ENCODE measurements around the gene FAM13C. TPM values are rescaled to one million over a fixed set of nuclear protein-coding genes. Genes with fewer than 3 reads are reported as not detected.

The FAM13C gene
- total RNA-seq, 1 experiment from 2014 or later, result 0.18 TPM

DNA sequence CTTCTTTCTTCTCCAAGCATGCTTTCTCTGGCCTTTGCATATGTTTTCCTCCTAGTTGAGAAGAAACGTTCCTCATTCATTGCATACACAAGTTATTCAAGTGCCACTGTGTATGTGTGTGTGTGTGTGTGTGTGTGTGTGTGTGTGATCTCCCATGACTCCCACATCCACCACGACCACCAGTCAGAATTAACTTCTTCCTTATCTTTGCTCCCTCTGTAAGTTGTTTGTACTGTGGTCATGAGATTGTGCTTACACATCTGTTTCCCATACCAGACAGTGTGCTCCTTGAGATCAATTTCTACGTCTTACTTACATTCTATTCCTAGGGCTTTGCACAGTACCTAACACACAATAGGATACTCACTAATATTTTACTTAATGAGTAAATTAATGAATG is 22.4 kb upstream of the FAM13C start:
- intact Hi-C loops (cut with micrococcal nuclease; ENCODE audit: unreplicated experiment), result no loop called here
- Histone ChIP-seq H3K27me3 (replicated peaks; ENCODE audit: control insufficient read depth, insufficient read depth, low read length) (0 out of 2 replicates have a peak, but pooled peaks cover 3% of the 10 kb centered on the region), H3K9me3 (no peaks in the 10 kb centered on the region), H3K36me3 (ENCODE audit: control insufficient read depth, insufficient read depth, low read length) (no peaks in the 10 kb centered on the region), H3K4me1 (no peaks in the 10 kb centered on the region), H3K4me3 (ENCODE audit: low read depth, low read length) (no peak overlapping the region)
- ChIA-PET CTCF (no interaction called here), POLR2A (no interaction called here)
- no peaks in the 10 kb centered on the region for H3K36me3 Mint-ChIP-seq (ENCODE audit: insufficient read depth, unreplicated experiment)
- H3K4me1 Mint-ChIP-seq (ENCODE audit: low read depth, unreplicated experiment), result no peaks in the 10 kb centered on the region
- no peak for TF ChIP-seq CTCF (IDR thresholded peaks at IDR 0.05; ENCODE audit: insufficient read depth in 1 of 2, low read depth in 1 of 2, low read length in 1 of 2, severe bottlenecking in 1 of 2, unreplicated experiment in 1 of 2)
- no peak overlapping the region for H3K4me3 Mint-ChIP-seq (ENCODE audit: unreplicated experiment)
- no peak overlapping the region for H3K27ac Mint-ChIP-seq (ENCODE audit: unreplicated experiment)
- BruUV-seq (replicated peaks), result no TSS peak
- peaks cover 3% of the 10 kb centered on the region for H3K27me3 Mint-ChIP-seq (ENCODE audit: insufficient read depth, unreplicated experiment)
- H3K9me3 Mint-ChIP-seq (ENCODE audit: unreplicated experiment), result no peaks in the 10 kb centered on the region
- no peak for DNase-seq

DNA sequence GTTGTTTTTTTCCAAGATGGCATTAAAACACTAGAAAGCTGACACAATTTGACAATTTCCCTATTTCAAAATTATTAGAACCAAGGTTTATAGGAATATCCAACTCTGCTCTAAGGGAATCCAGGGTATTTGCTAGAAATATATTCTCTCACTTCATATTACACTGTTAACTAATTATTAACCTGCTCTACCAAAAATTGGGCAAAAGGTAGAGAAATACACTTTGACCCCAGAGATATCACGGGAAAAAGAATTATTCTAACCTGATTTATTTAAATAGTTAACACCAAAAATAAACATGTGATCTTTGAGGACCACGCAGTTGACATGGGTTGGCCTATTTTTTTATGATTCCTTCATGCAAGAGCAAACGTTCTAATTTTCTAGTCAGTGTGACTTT is 21.6 kb upstream of the FAM13C start:
- Histone ChIP-seq H3K9me3 (no peaks in the 10 kb centered on the region), H3K27me3 (replicated peaks; ENCODE audit: control insufficient read depth, insufficient read depth, low read length) (0 out of 2 replicates have a peak, but pooled peaks cover 3% of the 10 kb centered on the region), H3K4me1 (no peaks in the 10 kb centered on the region), H3K4me3 (ENCODE audit: low read depth, low read length) (no peak overlapping the region), H3K36me3 (ENCODE audit: control insufficient read depth, insufficient read depth, low read length) (no peaks in the 10 kb centered on the region)
- ChIA-PET POLR2A (no interaction called here), CTCF (no interaction called here)
- H3K36me3 Mint-ChIP-seq (ENCODE audit: insufficient read depth, unreplicated experiment), result no peaks in the 10 kb centered on the region
- no peak overlapping the region for H3K27ac Mint-ChIP-seq (ENCODE audit: unreplicated experiment)
- no peaks in the 10 kb centered on the region for H3K9me3 Mint-ChIP-seq (ENCODE audit: unreplicated experiment)
- no TSS peak for BruUV-seq (replicated peaks)
- H3K4me1 Mint-ChIP-seq (ENCODE audit: low read depth, unreplicated experiment), result no peaks in the 10 kb centered on the region
- intact Hi-C loops (cut with micrococcal nuclease; ENCODE audit: unreplicated experiment), result no loop called here
- no peak for TF ChIP-seq CTCF (IDR thresholded peaks at IDR 0.05; ENCODE audit: insufficient read depth in 1 of 2, low read depth in 1 of 2, low read length in 1 of 2, severe bottlenecking in 1 of 2, unreplicated experiment in 1 of 2)
- DNase-seq, result no peak
- no peak overlapping the region for H3K4me3 Mint-ChIP-seq (ENCODE audit: unreplicated experiment)
- H3K27me3 Mint-ChIP-seq (ENCODE audit: insufficient read depth, unreplicated experiment), result peaks cover 6% of the 10 kb centered on the region

DNA sequence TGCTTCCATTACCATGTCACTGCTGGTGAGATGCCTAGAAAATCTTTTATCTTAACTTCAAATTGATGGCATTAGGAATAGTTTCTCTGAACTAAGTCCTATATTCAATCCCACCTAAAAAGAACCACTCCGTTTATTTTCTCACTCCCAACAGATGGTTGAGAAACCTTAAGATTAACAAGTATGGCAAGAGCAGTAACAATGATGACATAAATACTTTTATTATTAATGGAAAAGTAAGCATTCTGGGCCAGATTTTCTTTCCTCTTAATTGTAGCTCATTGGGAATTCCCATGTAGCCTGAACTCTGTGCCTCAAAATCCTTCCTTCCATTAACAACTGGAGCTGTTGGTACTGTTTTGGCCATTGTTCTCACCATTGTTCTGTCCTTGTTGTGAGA is 21.1 kb upstream of the FAM13C start:
- Histone ChIP-seq H3K27me3 (replicated peaks; ENCODE audit: control insufficient read depth, insufficient read depth, low read length) (0 out of 2 replicates have a peak, but pooled peaks cover 3% of the 10 kb centered on the region), H3K4me1 (no peaks in the 10 kb centered on the region), H3K9me3 (no peaks in the 10 kb centered on the region), H3K36me3 (ENCODE audit: control insufficient read depth, insufficient read depth, low read length) (no peaks in the 10 kb centered on the region), H3K4me3 (ENCODE audit: low read depth, low read length) (no peak overlapping the region)
- CTCF ChIA-PET, result no interaction called here
- Mint-ChIP-seq H3K4me1 (ENCODE audit: low read depth, unreplicated experiment) (no peaks in the 10 kb centered on the region), H3K27me3 (ENCODE audit: insufficient read depth, unreplicated experiment) (peaks cover 9% of the 10 kb centered on the region), H3K9me3 (ENCODE audit: unreplicated experiment) (no peaks in the 10 kb centered on the region), H3K4me3 (ENCODE audit: unreplicated experiment) (no peak overlapping the region), H3K36me3 (ENCODE audit: insufficient read depth, unreplicated experiment) (no peaks in the 10 kb centered on the region), H3K27ac (ENCODE audit: unreplicated experiment) (no peak overlapping the region)
- POLR2A ChIA-PET, result no interaction called here
- no peak for TF ChIP-seq CTCF (IDR thresholded peaks at IDR 0.05; ENCODE audit: insufficient read depth in 1 of 2, low read depth in 1 of 2, low read length in 1 of 2, severe bottlenecking in 1 of 2, unreplicated experiment in 1 of 2)
- intact Hi-C loops (cut with micrococcal nuclease; ENCODE audit: unreplicated experiment), result no loop called here
- DNase-seq, result no peak
- no TSS peak for BruUV-seq (replicated peaks)
